GM12878 (cell line): ENCODE measurements around the gene HMHB1. TPM values are rescaled to one million over a fixed set of nuclear protein-coding genes. Genes with fewer than 3 reads are reported as not detected.

Experiments used
- ATAC-seq: fragments of 200-7000 bp; cut with Tn5 transposase; 3 replicates; pipeline ENCODE4 v1.9.1; 2020; ENCODE audit warnings: mild to moderate bottlenecking, moderate library complexity
- BruUV-seq: library from RNA; stranded (reverse); fragments of 400-500 nt; replicated peaks from 2 replicates; lab custom pipeline; 2021; lab: Mats Ljungman, UMichigan
- CTCF ChIA-PET: fragments of 300-600 bp; sonication (Branson Sonifier 250); formaldehyde crosslinking; extraction: SDS; loops from one replicate; lab custom pipeline; 2021; ENCODE audit warnings: inconsistent platforms; lab: Yijun Ruan, JAX
- POLR2A ChIA-PET: fragments of 350-600 bp; formaldehyde crosslinking; extraction: SDS; loops from one replicate; lab custom pipeline; 2021; ENCODE audit warnings: inconsistent platforms; lab: Charles Lee
- RAD21 ChIA-PET: fragments of 300-600 bp; sonication (Branson Sonifier 250); formaldehyde crosslinking; loops from one replicate; lab custom pipeline; 2023; ENCODE audit warnings: antibody characterized with exemption; ENCODE audit not compliant: unreplicated experiment; lab: Charles Lee
- SMC1A ChIA-PET: fragments of 300-600 bp; sonication (Branson Sonifier 250); formaldehyde crosslinking; loops from one replicate; lab custom pipeline; 2023; ENCODE audit not compliant: unreplicated experiment, uncharacterized antibody; lab: Charles Lee
- DNase-seq: peaks from one replicate; pipeline ENCODE4 v3.0.0-alpha.2; 2011; ENCODE audit warnings: low read depth, low spot score
- FAIRE-seq: peaks from 3 replicates; lab custom pipeline; 2011; peaks lifted over from hg19 to GRCh38; lab: Jason Lieb, UNC
- H2AFZ ChIP-seq: 2 replicates; pipeline ENCODE4 v1.6.0; 2011; ENCODE audit warnings: low read depth, low read length, control low read depth; ENCODE audit not compliant: control insufficient read depth
- H3K27ac ChIP-seq: 2 replicates; pipeline ENCODE4 v1.5.1; 2011; ENCODE audit warnings: control low read depth; ENCODE audit not compliant: control insufficient read depth, insufficient read depth
- H3K27me3 ChIP-seq, 2 experiments: replicated peaks in 1 of 2; 2 replicates each; pipeline versions ENCODE4 v1.6.0 to v1.6.1; 2011; ENCODE audit warnings: low read length in 1 of 2; ENCODE audit not compliant: control insufficient read depth in 2 of 2, insufficient read depth in 2 of 2
- H3K36me3 ChIP-seq, 2 experiments: 2 replicates each; pipeline ENCODE4 v1.5.1; 2011; ENCODE audit warnings: low read length in 1 of 2; ENCODE audit not compliant: control insufficient read depth in 2 of 2, insufficient read depth in 2 of 2
- H3K4me1 ChIP-seq: 2 replicates; pipeline ENCODE4 v1.6.1; 2011; ENCODE audit warnings: mild to moderate bottlenecking, low read length, moderate library complexity, mixed read lengths; ENCODE audit not compliant: control insufficient read depth, insufficient read depth
- H3K4me2 ChIP-seq: 2 replicates; pipeline ENCODE4 v1.6.0; 2011; ENCODE audit warnings: control low read depth; ENCODE audit not compliant: control insufficient read depth, insufficient read depth
- H3K4me3 ChIP-seq: fragments of 200-600 bp; sonication (generic); 2 replicates; pipeline ENCODE4 v1.5.1; 2016
- H3K79me2 ChIP-seq: 2 replicates; pipeline ENCODE4 v1.6.0; 2011; ENCODE audit warnings: low read length; ENCODE audit not compliant: control insufficient read depth, insufficient read depth
- H3K9ac ChIP-seq: 2 replicates; pipeline ENCODE4 v1.8.0; 2011; ENCODE audit warnings: low read length, control low read depth, mixed read lengths; ENCODE audit not compliant: control insufficient read depth, insufficient read depth
- H3K9me3 ChIP-seq: replicated peaks from 3 replicates; pipeline ENCODE4 v1.5.1; 2011; ENCODE audit warnings: mild to moderate bottlenecking, low read length; ENCODE audit not compliant: control insufficient read depth, insufficient read depth
- H4K20me1 ChIP-seq: 2 replicates; pipeline ENCODE4 v1.6.0; 2011; ENCODE audit not compliant: control insufficient read depth, insufficient read depth
- CEBPB ChIP-seq, 2 experiments: fragments of 150-350 bp in 1 of 2; IDR thresholded peaks; 2 replicates each; pipeline ENCODE4 v1.6.1; 2012 to 2014; ENCODE audit warnings: low read depth in 2 of 2, low read length in 2 of 2, borderline replicate concordance in 1 of 2, inconsistent platforms in 1 of 2
- CHD2 ChIP-seq: IDR thresholded peaks from 2 replicates; pipeline ENCODE4 v1.6.1; 2011; ENCODE audit warnings: low read depth, low read length, improper control_type of control experiment, borderline replicate concordance
- ETV6 ChIP-seq, 2 experiments: fragments of 450-650 bp in 1 of 2; IDR thresholded peaks in 1 of 2; conservative IDR thresholded peaks in 1 of 2; 2 replicates each; pipeline ENCODE4 v1.6.1; 2014; ENCODE audit warnings: antibody characterized with exemption in 1 of 2, borderline replicate concordance in 1 of 2, low read depth in 1 of 2, mild to moderate bottlenecking in 1 of 2, moderate library complexity in 1 of 2
- FOXK2 ChIP-seq: fragments of 450-650 bp; IDR thresholded peaks from 2 replicates; pipeline ENCODE4 v1.6.1; 2017; ENCODE audit warnings: mild to moderate bottlenecking, moderate library complexity
- MTA3 ChIP-seq: IDR thresholded peaks from 2 replicates; pipeline ENCODE4 v1.6.1; 2012; ENCODE audit warnings: low read length, inconsistent platforms, borderline replicate concordance
- MXI1 ChIP-seq: fragments of 150-350 bp; IDR thresholded peaks from 2 replicates; pipeline ENCODE4 v1.6.1; 2011; ENCODE audit warnings: low read depth, mild to moderate bottlenecking, inconsistent platforms, low read length, improper control_type of control experiment
- NFXL1 ChIP-seq: fragments of 450-650 bp; IDR thresholded peaks from 2 replicates; pipeline ENCODE4 v1.6.1; 2017; ENCODE audit warnings: antibody characterized with exemption, mild to moderate bottlenecking, borderline replicate concordance
- POU2F2 ChIP-seq: IDR thresholded peaks from 3 replicates; pipeline ENCODE4 v1.6.1; 2011; ENCODE audit warnings: low read depth, mild to moderate bottlenecking, low read length, borderline replicate concordance
- RELA ChIP-seq: fragments of 450-650 bp; IDR thresholded peaks from 2 replicates; pipeline ENCODE4 v1.8.0; 2014; ENCODE audit warnings: borderline replicate concordance; ENCODE audit not compliant: partially characterized antibody
- SIN3A ChIP-seq: IDR thresholded peaks from 2 replicates; pipeline ENCODE4 v1.6.1; 2012; ENCODE audit warnings: low read depth, low read length, improper control_type of control experiment
- SMC3 ChIP-seq: IDR thresholded peaks from 2 replicates; pipeline ENCODE4 v1.6.1; 2011; ENCODE audit warnings: low read length, improper control_type of control experiment, borderline replicate concordance
- STAT1 ChIP-seq: fragments of 450-650 bp; conservative IDR thresholded peaks from 2 replicates; pipeline ENCODE4 v1.6.1; 2014; ENCODE audit warnings: antibody characterized with exemption, mild to moderate bottlenecking
- YBX1 ChIP-seq: fragments of 450-650 bp; IDR thresholded peaks from 2 replicates; pipeline ENCODE4 v1.6.1; 2016; ENCODE audit warnings: antibody characterized with exemption
- ZNF207 ChIP-seq: fragments of 450-650 bp; IDR thresholded peaks from 2 replicates; pipeline ENCODE4 v1.6.1; 2014; ENCODE audit warnings: antibody characterized with exemption, mild to moderate bottlenecking, borderline replicate concordance
- WGBS: methylation state at CpG from one replicate; pipeline ENCODE4 v1.1.6; 2016; ENCODE audit warnings: low lambda C conversion rate; ENCODE audit not compliant: insufficient replicate concordance, insufficient coverage; ENCODE audit errors: missing lambda C conversion rate; 5-methylcytosine and 5-hydroxymethylcytosine counted together
- in situ Hi-C: fragments of 300-500 bp; cut with MboI; formaldehyde crosslinking; loops from 9 replicates; pipeline ENCODE4 v1.14.3; 2018; ENCODE audit warnings: mixed read lengths
- intact Hi-C: fragments of 100-400 bp; cut with micrococcal nuclease; formaldehyde crosslinking; loops from one replicate; pipeline ENCODE4 v1.14.2; 2022; ENCODE audit not compliant: unreplicated experiment
- polyA plus RNA-seq, 11 experiments: library from polyadenylated mRNA; depleted of rRNA in 4 of 11; unstranded in 6 of 11; stranded (reverse) in 5 of 11; fragments of >200 nt; fragmentation: Nextera tagmentation in 4 of 11; fragmentation: Illumina TruSeq in 1 of 11; extraction: Ambion mirVana in 4 of 11; extraction: Trizol in 1 of 11; gene quantifications; 1 replicate in 1 of 11; 2 replicates in 10 of 11; pipeline versions ENCODE4 v1.2.1 to v1.2.3, GENCODE V29; 2011 to 2016; ENCODE audit warnings: inconsistent platforms in 2 of 11, missing spikeins in 2 of 11, low read depth in 1 of 11
- total RNA-seq, 4 experiments: library from RNA; depleted of rRNA in 3 of 4; stranded (reverse); fragments of >200 nt in 3 of 4; fragmentation: Illumina TruSeq in 1 of 4; extraction: Trizol in 1 of 4; gene quantifications; 2 replicates each; pipeline versions ENCODE4 v1.2.1 to v1.2.3, GENCODE V29; 2013 to 2021
- TF ChIP-seq, protein P1 (sequence below): fragments of 450-650 bp; IDR thresholded peaks from 2 replicates; pipeline ENCODE4 v1.6.1; 2017; ENCODE audit warnings: low read depth, mild to moderate bottlenecking, moderate library complexity
- TF ChIP-seq, protein P2 (sequence below): fragments of 450-650 bp; IDR thresholded peaks from 2 replicates; pipeline ENCODE4 v1.6.1; 2017; ENCODE audit warnings: mild to moderate bottlenecking
- TF ChIP-seq, protein P3 (sequence below): IDR thresholded peaks from 2 replicates; pipeline ENCODE4 v1.6.1; 2011; ENCODE audit warnings: mild to moderate bottlenecking, low read depth, low read length, moderate library complexity; ENCODE audit not compliant: insufficient replicate concordance

HMHB1 gene
- total and polyA plus RNA-seq, 10 of the 15 experiments (the other 5 are each of a cell fraction or from before 2014, with no cell fraction given) = 0.45 to 20.3 (median 4.6) TPM

DNA sequence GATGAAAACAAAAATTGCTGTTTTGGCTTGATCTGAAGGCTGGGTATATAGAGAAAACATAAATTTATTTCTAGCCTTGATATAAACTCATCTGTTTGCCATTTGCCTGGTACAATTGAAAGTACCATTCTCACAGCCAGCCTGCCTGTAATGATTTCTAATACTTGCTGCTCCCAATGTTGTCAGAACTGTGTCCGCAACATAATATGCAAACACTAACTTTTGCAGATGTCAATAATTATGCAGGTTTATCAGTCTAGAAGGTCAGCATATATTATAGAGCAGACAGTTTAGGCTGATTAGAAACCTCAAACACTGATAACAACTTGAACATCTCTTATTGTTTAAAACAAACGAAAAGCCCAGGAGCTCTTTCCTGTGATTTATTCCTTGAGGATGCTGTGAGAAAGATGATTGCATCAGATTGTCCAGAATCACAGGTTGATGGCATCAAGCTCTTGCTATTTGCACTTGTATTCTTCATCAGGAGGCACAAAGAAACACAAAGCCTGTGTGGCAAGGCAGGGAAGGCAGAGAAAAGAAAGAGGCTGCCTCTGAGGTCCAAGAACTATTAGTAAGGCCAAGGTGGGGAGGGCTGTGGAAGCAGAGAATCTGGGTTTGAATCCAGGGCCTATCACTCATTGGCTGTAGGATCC, 21.4 kb upstream of the HMHB1 start:
- POLR2A ChIA-PET = no interaction called here
- no peaks in the 10 kb centered on the region for H3K27me3 ChIP-seq
- no peaks in the 10 kb centered on the region for H3K79me2 ChIP-seq

More for the DNA sequence above, 21.4 kb upstream of the HMHB1 start:
- H3K4me1 ChIP-seq = no peaks in the 10 kb centered on the region; the same call in 1 of the 2 replicates
- no peaks in the 10 kb centered on the region for H3K36me3 ChIP-seq
- TF ChIP-seq CHD2 = no peak
- TF ChIP-seq STAT1 = no peak
- TF ChIP-seq, protein P1, sequence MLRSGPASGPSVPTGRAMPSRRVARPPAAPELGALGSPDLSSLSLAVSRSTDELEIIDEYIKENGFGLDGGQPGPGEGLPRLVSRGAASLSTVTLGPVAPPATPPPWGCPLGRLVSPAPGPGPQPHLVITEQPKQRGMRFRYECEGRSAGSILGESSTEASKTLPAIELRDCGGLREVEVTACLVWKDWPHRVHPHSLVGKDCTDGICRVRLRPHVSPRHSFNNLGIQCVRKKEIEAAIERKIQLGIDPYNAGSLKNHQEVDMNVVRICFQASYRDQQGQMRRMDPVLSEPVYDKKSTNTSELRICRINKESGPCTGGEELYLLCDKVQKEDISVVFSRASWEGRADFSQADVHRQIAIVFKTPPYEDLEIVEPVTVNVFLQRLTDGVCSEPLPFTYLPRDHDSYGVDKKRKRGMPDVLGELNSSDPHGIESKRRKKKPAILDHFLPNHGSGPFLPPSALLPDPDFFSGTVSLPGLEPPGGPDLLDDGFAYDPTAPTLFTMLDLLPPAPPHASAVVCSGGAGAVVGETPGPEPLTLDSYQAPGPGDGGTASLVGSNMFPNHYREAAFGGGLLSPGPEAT = no peak
- TF ChIP-seq ETV6 (conservative IDR thresholded peaks at IDR 0.05 in 1 of 2, IDR thresholded peaks at IDR 0.05 in 1 of 2; ENCODE audit: borderline replicate concordance in 1 of 2, low read depth in 1 of 2) = no peak
- TF ChIP-seq YBX1 = no peak
- TF ChIP-seq RELA = no peak
- no peak for TF ChIP-seq POU2F2
- no peak for TF ChIP-seq SIN3A
- no peak for TF ChIP-seq MTA3
- no peak for TF ChIP-seq FOXK2
- TF ChIP-seq, protein P2, sequence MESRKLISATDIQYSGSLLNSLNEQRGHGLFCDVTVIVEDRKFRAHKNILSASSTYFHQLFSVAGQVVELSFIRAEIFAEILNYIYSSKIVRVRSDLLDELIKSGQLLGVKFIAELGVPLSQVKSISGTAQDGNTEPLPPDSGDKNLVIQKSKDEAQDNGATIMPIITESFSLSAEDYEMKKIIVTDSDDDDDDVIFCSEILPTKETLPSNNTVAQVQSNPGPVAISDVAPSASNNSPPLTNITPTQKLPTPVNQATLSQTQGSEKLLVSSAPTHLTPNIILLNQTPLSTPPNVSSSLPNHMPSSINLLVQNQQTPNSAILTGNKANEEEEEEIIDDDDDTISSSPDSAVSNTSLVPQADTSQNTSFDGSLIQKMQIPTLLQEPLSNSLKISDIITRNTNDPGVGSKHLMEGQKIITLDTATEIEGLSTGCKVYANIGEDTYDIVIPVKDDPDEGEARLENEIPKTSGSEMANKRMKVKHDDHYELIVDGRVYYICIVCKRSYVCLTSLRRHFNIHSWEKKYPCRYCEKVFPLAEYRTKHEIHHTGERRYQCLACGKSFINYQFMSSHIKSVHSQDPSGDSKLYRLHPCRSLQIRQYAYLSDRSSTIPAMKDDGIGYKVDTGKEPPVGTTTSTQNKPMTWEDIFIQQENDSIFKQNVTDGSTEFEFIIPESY = no peak
- no peak for TF ChIP-seq MXI1
- TF ChIP-seq, protein P3, sequence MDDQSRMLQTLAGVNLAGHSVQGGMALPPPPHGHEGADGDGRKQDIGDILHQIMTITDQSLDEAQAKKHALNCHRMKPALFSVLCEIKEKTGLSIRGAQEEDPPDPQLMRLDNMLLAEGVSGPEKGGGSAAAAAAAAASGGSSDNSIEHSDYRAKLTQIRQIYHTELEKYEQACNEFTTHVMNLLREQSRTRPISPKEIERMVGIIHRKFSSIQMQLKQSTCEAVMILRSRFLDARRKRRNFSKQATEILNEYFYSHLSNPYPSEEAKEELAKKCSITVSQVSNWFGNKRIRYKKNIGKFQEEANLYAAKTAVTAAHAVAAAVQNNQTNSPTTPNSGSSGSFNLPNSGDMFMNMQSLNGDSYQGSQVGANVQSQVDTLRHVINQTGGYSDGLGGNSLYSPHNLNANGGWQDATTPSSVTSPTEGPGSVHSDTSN = no peak
- no peak for TF ChIP-seq SMC3
- no peak for TF ChIP-seq ZNF207
- no peak for TF ChIP-seq NFXL1
- TF ChIP-seq CEBPB (IDR thresholded peaks at IDR 0.05; ENCODE audit: borderline replicate concordance in 1 of 2, low read depth in 2 of 2, low read length in 2 of 2) = no peak
- no peak overlapping the region for H3K27ac ChIP-seq
- in situ Hi-C loops (no loop called here), intact Hi-C loops (no loop called here)
- FAIRE-seq (no peak), DNase-seq (no peak), ATAC-seq (no peak)
- ChIA-PET SMC1A (interaction anchor here (0.8 to 2.4 kb wide), 6 partner anchors 10 to 99 kb away, joined by 3 to 6 read pairs (median 4); partner anchors contain the start of gene HMHB1), RAD21 (interaction anchor here (1.5 kb wide), 1 partner anchor 15 kb away, joined by 6 read pairs; no protein-coding TSS in a partner anchor), CTCF (interaction anchor here (1.5 kb wide), 1 partner anchor 49 kb away, joined by 3 read pairs; no protein-coding TSS in a partner anchor)
- whole genome bisulfite sequencing = 96% methylated on average over 2 of the region's 2 CpGs
- BruUV-seq = no TSS peak
- no peaks in the 10 kb centered on the region for H3K9me3 ChIP-seq
- H4K20me1 ChIP-seq = no peaks in the 10 kb centered on the region
- H3K4me3 ChIP-seq = no peak overlapping the region
- H3K9ac ChIP-seq = no peak overlapping the region
- H3K4me2 ChIP-seq = no peak overlapping the region
- H2AFZ ChIP-seq = no peak overlapping the region
